Measurements from ENCODE around the gene MIXL1. TPM values are rescaled to one million over a fixed set of nuclear protein-coding genes. Genes with fewer than 3 reads are reported as not detected.

The MIXL1 gene
- total and polyA plus RNA-seq, 2 of the 13 experiments (the other 11 are each of a cell fraction or from before 2014, with no cell fraction given): 7.6 to 18.5 TPM

- TF ChIP-seq HMGXB4 (CRISPR knock-in tag; IDR thresholded peaks at IDR 0.05; ENCODE audit: borderline replicate concordance in 1 of 2, low read depth in 1 of 2) (peak; percentile 32 to 61; a peak in 3 of 4 replicates), PRDM15 (CRISPR knock-in tag; IDR thresholded peaks at IDR 0.05) (no peak), RXRB (CRISPR knock-in tag; IDR thresholded peaks at IDR 0.05; ENCODE audit: borderline replicate concordance) (no peak), YEATS2 (CRISPR knock-in tag; IDR thresholded peaks at IDR 0.05; ENCODE audit: borderline replicate concordance) (no peak), AGO2 (optimal IDR thresholded peaks at IDR 0.05; ENCODE audit: low read depth, low read length) (peak; percentile 10), ZBTB7B (CRISPR knock-in tag; IDR thresholded peaks at IDR 0.05) (peak; percentile 23; the same call in 1 of the 2 replicates), ZUFSP (CRISPR knock-in tag; IDR thresholded peaks at IDR 0.05; ENCODE audit: borderline replicate concordance) (no peak), ZNF543 (CRISPR knock-in tag; IDR thresholded peaks at IDR 0.05) (0 out of 2 replicates have a peak, but pooled peaks have one; percentile 56), IKZF4 (CRISPR knock-in tag; IDR thresholded peaks at IDR 0.05; ENCODE audit: borderline replicate concordance, low read depth, not compliant biosample characterization) (peak; percentile 17), ZNF563 (CRISPR knock-in tag; IDR thresholded peaks at IDR 0.05) (0 out of 2 replicates have a peak, but pooled peaks have one; percentile 1)
- TF ChIP-seq, protein P1, sequence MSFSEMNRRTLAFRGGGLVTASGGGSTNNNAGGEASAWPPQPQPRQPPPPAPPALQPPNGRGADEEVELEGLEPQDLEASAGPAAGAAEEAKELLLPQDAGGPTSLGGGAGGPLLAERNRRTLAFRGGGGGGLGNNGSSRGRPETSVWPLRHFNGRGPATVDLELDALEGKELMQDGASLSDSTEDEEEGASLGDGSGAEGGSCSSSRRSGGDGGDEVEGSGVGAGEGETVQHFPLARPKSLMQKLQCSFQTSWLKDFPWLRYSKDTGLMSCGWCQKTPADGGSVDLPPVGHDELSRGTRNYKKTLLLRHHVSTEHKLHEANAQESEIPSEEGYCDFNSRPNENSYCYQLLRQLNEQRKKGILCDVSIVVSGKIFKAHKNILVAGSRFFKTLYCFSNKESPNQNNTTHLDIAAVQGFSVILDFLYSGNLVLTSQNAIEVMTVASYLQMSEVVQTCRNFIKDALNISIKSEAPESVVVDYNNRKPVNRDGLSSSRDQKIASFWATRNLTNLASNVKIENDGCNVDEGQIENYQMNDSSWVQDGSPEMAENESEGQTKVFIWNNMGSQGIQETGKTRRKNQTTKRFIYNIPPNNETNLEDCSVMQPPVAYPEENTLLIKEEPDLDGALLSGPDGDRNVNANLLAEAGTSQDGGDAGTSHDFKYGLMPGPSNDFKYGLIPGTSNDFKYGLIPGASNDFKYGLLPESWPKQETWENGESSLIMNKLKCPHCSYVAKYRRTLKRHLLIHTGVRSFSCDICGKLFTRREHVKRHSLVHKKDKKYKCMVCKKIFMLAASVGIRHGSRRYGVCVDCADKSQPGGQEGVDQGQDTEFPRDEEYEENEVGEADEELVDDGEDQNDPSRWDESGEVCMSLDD (CRISPR knock-in tag; IDR thresholded peaks at IDR 0.05; ENCODE audit: borderline replicate concordance): peak; percentile 76; the same call in 1 of the 2 replicates
Observed at GRCh38 chr1:226223786-226224244, 351 bp downstream of the MIXL1 start (continued).
